HEK293 (cell line): ENCODE data around the gene ATP2A3.

Experiments
- CTCF ChIA-PET: fragments of 350-600 bp; formaldehyde crosslinking; extraction: SDS; loops from one replicate; lab custom pipeline; 2021; ENCODE audit warnings: antibody characterized with exemption; lab: Yijun Ruan, JAX
- POLR2A ChIA-PET: fragments of 300-600 bp; formaldehyde crosslinking; extraction: SDS; loops from one replicate; lab custom pipeline; 2020; ENCODE audit warnings: antibody characterized with exemption, inconsistent platforms; lab: Yijun Ruan, JAX
- H3K27ac ChIP-seq: fragments of 200-500 bp; sonication (Bioruptor generic); 2 replicates; pipeline ENCODE4 v1.5.1; 2014; ENCODE audit warnings: low read depth, low read length, control low read depth, inconsistent platforms; ENCODE audit errors: extremely low read depth
- H3K36me3 ChIP-seq, 2 experiments: fragments of 200-500 bp in 1 of 2; sonication (Bioruptor generic) in 1 of 2; 1 replicate in 1 of 2; 2 replicates in 1 of 2; pipeline ENCODE4 v1.5.1; 2014 to 2017; ENCODE audit warnings: inconsistent platforms in 2 of 2, low read length in 2 of 2; ENCODE audit not compliant: control insufficient read depth in 2 of 2, insufficient read depth in 1 of 2
- H3K4me1 ChIP-seq: fragments of 200-500 bp; sonication (Bioruptor generic); 2 replicates; pipeline ENCODE4 v1.5.1; 2014; ENCODE audit warnings: mild to moderate bottlenecking, low read length, inconsistent platforms; ENCODE audit not compliant: control insufficient read depth, insufficient read depth
- H3K4me3 ChIP-seq: 2 replicates; pipeline ENCODE4 v1.5.1; 2011; ENCODE audit warnings: low read depth, mild to moderate bottlenecking, control low read depth, low read length, moderate library complexity
- H3K9me3 ChIP-seq: fragments of 200-500 bp; sonication (Bioruptor generic); 2 replicates; pipeline ENCODE4 v1.5.1; 2014; ENCODE audit warnings: low read depth, low read length, inconsistent platforms; ENCODE audit not compliant: control insufficient read depth, insufficient read depth
- HOXA7 ChIP-seq: sonication (generic); formaldehyde crosslinking; IDR thresholded peaks from 2 replicates; pipeline ENCODE4 v1.8.1; 2022; ENCODE audit warnings: missing genetic modification reagents, borderline replicate concordance
- MYNN ChIP-seq: fragments of 450-650 bp; formaldehyde crosslinking; IDR thresholded peaks from 2 replicates; pipeline ENCODE4 v1.5.1; 2016; ENCODE audit warnings: missing biosample characterization, missing genetic modification characterization, borderline replicate concordance
- OVOL3 ChIP-seq: fragments of 450-650 bp; formaldehyde crosslinking; IDR thresholded peaks from 2 replicates; pipeline ENCODE4 v1.5.1; 2016; ENCODE audit warnings: missing biosample characterization, missing genetic modification characterization
- PRDM6 ChIP-seq: fragments of 450-650 bp; formaldehyde crosslinking; IDR thresholded peaks from 2 replicates; pipeline ENCODE4 v1.5.1; 2017; ENCODE audit warnings: missing biosample characterization, missing genetic modification characterization
- REPIN1 ChIP-seq: fragments of 450-650 bp; formaldehyde crosslinking; IDR thresholded peaks from 2 replicates; pipeline ENCODE4 v1.5.1; 2017; ENCODE audit warnings: missing biosample characterization, missing genetic modification characterization, low read depth
- ZBTB17 ChIP-seq: fragments of 450-650 bp; formaldehyde crosslinking; IDR thresholded peaks from 2 replicates; pipeline ENCODE4 v1.5.1; 2016; ENCODE audit warnings: missing biosample characterization, missing genetic modification characterization
- ZFP41 ChIP-seq: fragments of 450-650 bp; formaldehyde crosslinking; IDR thresholded peaks from 2 replicates; pipeline ENCODE4 v1.5.1; 2016; ENCODE audit warnings: missing biosample characterization, missing genetic modification characterization, borderline replicate concordance
- ZNF18 ChIP-seq: fragments of 450-650 bp; formaldehyde crosslinking; IDR thresholded peaks from 2 replicates; pipeline ENCODE4 v1.5.1; 2016; ENCODE audit warnings: missing biosample characterization, missing genetic modification characterization
- ZNF513 ChIP-seq: fragments of 450-650 bp; IDR thresholded peaks from 2 replicates; pipeline ENCODE4 v1.5.1; 2018; ENCODE audit warnings: missing biosample characterization, missing genetic modification characterization
- ZNF555 ChIP-seq: fragments of 450-650 bp; formaldehyde crosslinking; conservative IDR thresholded peaks from 2 replicates; pipeline ENCODE4 v1.5.1; 2017; ENCODE audit warnings: missing biosample characterization, mild to moderate bottlenecking, missing genetic modification characterization, inconsistent platforms
- ZSCAN4 ChIP-seq: fragments of 450-650 bp; formaldehyde crosslinking; IDR thresholded peaks from 2 replicates; pipeline ENCODE4 v1.5.1; 2017; ENCODE audit warnings: missing biosample characterization, missing genetic modification characterization
- TF ChIP-seq, protein P1 (sequence below): fragments of 450-650 bp; formaldehyde crosslinking; IDR thresholded peaks from 2 replicates; pipeline ENCODE4 v1.5.1; 2016; ENCODE audit warnings: missing biosample characterization, missing genetic modification characterization
- TF ChIP-seq, protein P2 (sequence below): fragments of 450-650 bp; formaldehyde crosslinking; IDR thresholded peaks from 2 replicates; pipeline ENCODE4 v1.5.1; 2016; ENCODE audit warnings: missing biosample characterization, missing genetic modification characterization

Gene ATP2A3

GRCh38 chr17:3889325-3890012, 74.8 kb downstream of the ATP2A3 start:
- no peaks in the 10 kb centered on the region for H3K9me3 ChIP-seq
- POLR2A ChIA-PET = interaction anchor here (0.5 to 1.8 kb wide), 11 partner anchors 9 to 1495 kb away, joined by 3 to 11 read pairs (median 4); partner anchors contain the start of gene NCBP3
- peaks cover 42% of the 10 kb centered on the region for H3K4me1 ChIP-seq
- peaks cover 0 to 16% of the 10 kb centered on the region in 2 experiments; a peak in 1 of 3 replicates for H3K36me3 ChIP-seq
- H3K27ac ChIP-seq = peak overlapping the region; percentile 90
- TF ChIP-seq ZNF18 (tag by site-specific recombination) (no peak), HOXA7 (CRISPR knock-in tag) (no peak), OVOL3 (tag by site-specific recombination) (no peak), ZNF555 (tag by site-specific recombination) (no peak), ZFP41 (tag by site-specific recombination) (no peak), ZSCAN4 (tag by site-specific recombination) (no peak), ZBTB17 (no peak), PRDM6 (tag by site-specific recombination) (no peak), REPIN1 (tag by site-specific recombination) (no peak), MYNN (tag by site-specific recombination) (no peak), ZNF513 (tag by site-specific recombination) (no peak)
- TF ChIP-seq, protein P1, sequence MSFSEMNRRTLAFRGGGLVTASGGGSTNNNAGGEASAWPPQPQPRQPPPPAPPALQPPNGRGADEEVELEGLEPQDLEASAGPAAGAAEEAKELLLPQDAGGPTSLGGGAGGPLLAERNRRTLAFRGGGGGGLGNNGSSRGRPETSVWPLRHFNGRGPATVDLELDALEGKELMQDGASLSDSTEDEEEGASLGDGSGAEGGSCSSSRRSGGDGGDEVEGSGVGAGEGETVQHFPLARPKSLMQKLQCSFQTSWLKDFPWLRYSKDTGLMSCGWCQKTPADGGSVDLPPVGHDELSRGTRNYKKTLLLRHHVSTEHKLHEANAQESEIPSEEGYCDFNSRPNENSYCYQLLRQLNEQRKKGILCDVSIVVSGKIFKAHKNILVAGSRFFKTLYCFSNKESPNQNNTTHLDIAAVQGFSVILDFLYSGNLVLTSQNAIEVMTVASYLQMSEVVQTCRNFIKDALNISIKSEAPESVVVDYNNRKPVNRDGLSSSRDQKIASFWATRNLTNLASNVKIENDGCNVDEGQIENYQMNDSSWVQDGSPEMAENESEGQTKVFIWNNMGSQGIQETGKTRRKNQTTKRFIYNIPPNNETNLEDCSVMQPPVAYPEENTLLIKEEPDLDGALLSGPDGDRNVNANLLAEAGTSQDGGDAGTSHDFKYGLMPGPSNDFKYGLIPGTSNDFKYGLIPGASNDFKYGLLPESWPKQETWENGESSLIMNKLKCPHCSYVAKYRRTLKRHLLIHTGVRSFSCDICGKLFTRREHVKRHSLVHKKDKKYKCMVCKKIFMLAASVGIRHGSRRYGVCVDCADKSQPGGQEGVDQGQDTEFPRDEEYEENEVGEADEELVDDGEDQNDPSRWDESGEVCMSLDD (tag by site-specific recombination) = no peak
- TF ChIP-seq, protein P2, sequence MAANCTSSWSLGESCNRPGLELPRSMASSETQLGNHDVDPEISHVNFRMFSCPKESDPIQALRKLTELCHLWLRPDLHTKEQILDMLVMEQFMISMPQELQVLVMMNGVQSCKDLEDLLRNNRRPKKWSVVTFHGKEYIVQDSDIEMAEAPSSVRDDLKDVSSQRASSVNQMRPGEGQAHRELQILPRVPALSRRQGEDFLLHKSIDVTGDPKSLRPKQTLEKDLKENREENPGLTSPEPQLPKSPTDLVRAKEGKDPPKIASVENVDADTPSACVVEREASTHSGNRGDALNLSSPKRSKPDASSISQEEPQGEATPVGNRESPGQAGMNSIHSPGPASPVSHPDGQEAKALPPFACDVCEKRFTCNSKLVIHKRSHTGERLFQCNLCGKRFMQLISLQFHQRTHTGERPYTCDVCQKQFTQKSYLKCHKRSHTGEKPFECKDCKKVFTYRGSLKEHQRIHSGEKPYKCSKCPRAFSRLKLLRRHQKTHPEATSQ (tag by site-specific recombination) = no peak
- no peak overlapping the region for H3K4me3 ChIP-seq
- CTCF ChIA-PET = interaction anchor here (0.6 to 3.0 kb wide), 6 partner anchors 17 to 1064 kb away, joined by 4 to 16 read pairs (median 9); partner anchors contain the start of gene NCBP3
